ENCODE data around the gene ADAMTSL4.
A peak's percentile ranks its signal among the peaks of the same experiment; 100 is the strongest.

The ADAMTSL4 gene

GRCh38 chr1:150558303-150558704, 9.1 kb downstream of the ADAMTSL4 start:
- no peaks in the 10 kb centered on the region for H3K9me3 ChIP-seq (ENCODE audit: control insufficient read depth, low read depth, low read length)
- no peaks in the 10 kb centered on the region for H3K27me3 ChIP-seq (ENCODE audit: control insufficient read depth, insufficient read depth, low read length)
- no peaks in the 10 kb centered on the region for H3K36me3 ChIP-seq (ENCODE audit: control insufficient read depth, low read depth, low read length)
- H3K9ac ChIP-seq (ENCODE audit: low read length) = no peak overlapping the region
- no peak overlapping the region for H3K27ac ChIP-seq (ENCODE audit: low read length)
- no peak overlapping the region for H3K4me3 ChIP-seq (ENCODE audit: low read length)
- H3K4me1 ChIP-seq (ENCODE audit: control insufficient read depth, low read depth, low read length) = peaks cover 21% of the 10 kb centered on the region

- H3K9me3 ChIP-seq (ENCODE audit: control insufficient read depth, low read depth, low read length) = no peaks in the 10 kb centered on the region
- H3K27ac ChIP-seq (ENCODE audit: low read length) = no peak overlapping the region
- no peaks in the 10 kb centered on the region for H3K36me3 ChIP-seq (ENCODE audit: control insufficient read depth, low read depth, low read length)
- H3K9ac ChIP-seq (ENCODE audit: low read length) = no peak overlapping the region
- peaks cover 28% of the 10 kb centered on the region for H3K4me1 ChIP-seq (ENCODE audit: control insufficient read depth, low read depth, low read length)
- H3K4me3 ChIP-seq (ENCODE audit: low read length) = no peak overlapping the region
- no peaks in the 10 kb centered on the region for H3K27me3 ChIP-seq (ENCODE audit: control insufficient read depth, insufficient read depth, low read length)
Observed at GRCh38 chr1:150558761-150559655, 9.8 kb downstream of the ADAMTSL4 start.

- Histone ChIP-seq H3K36me3 (ENCODE audit: control insufficient read depth, low read depth, low read length) (no peaks in the 10 kb centered on the region), H3K9me3 (ENCODE audit: control insufficient read depth, low read depth, low read length) (no peaks in the 10 kb centered on the region), H3K27me3 (ENCODE audit: control insufficient read depth, insufficient read depth, low read length) (no peaks in the 10 kb centered on the region), H3K4me1 (ENCODE audit: control insufficient read depth, low read depth, low read length) (peaks cover 28% of the 10 kb centered on the region), H3K4me3 (ENCODE audit: low read length) (no peak overlapping the region), H3K9ac (ENCODE audit: low read length) (no peak overlapping the region), H3K27ac (ENCODE audit: low read length) (no peak overlapping the region)
Observed at GRCh38 chr1:150559656-150560010, 10.4 kb downstream of the ADAMTSL4 start.

- H3K27me3 ChIP-seq (ENCODE audit: control insufficient read depth, insufficient read depth, low read length) = no peaks in the 10 kb centered on the region
- no peaks in the 10 kb centered on the region for H3K9me3 ChIP-seq (ENCODE audit: control insufficient read depth, low read depth, low read length)
- no peak overlapping the region for H3K27ac ChIP-seq (ENCODE audit: low read length)
- H3K4me1 ChIP-seq (ENCODE audit: control insufficient read depth, low read depth, low read length) = peaks cover 28% of the 10 kb centered on the region
- H3K9ac ChIP-seq (ENCODE audit: low read length) = no peak overlapping the region
- peak overlapping the region; percentile 78 for H3K4me3 ChIP-seq (ENCODE audit: low read length)
- H3K36me3 ChIP-seq (ENCODE audit: control insufficient read depth, low read depth, low read length) = no peaks in the 10 kb centered on the region
Observed at GRCh38 chr1:150560011-150560438, 10.8 kb downstream of the ADAMTSL4 start.

- H3K27ac ChIP-seq (ENCODE audit: low read length) = peak overlapping the region; percentile 87
- peak overlapping the region; percentile 78 for H3K4me3 ChIP-seq (ENCODE audit: low read length)
- no peaks in the 10 kb centered on the region for H3K27me3 ChIP-seq (ENCODE audit: control insufficient read depth, insufficient read depth, low read length)
- H3K9me3 ChIP-seq (ENCODE audit: control insufficient read depth, low read depth, low read length) = no peaks in the 10 kb centered on the region
- H3K4me1 ChIP-seq (ENCODE audit: control insufficient read depth, low read depth, low read length) = peaks cover 28% of the 10 kb centered on the region
- no peaks in the 10 kb centered on the region for H3K36me3 ChIP-seq (ENCODE audit: control insufficient read depth, low read depth, low read length)
- H3K9ac ChIP-seq (ENCODE audit: low read length) = peak overlapping the region; percentile 86
Observed at GRCh38 chr1:150560576-150561253, 11.5 kb downstream of the ADAMTSL4 start.

GRCh38 chr1:150561254-150561973, 12.2 kb downstream of the ADAMTSL4 start:
- no peaks in the 10 kb centered on the region for H3K9me3 ChIP-seq (ENCODE audit: control insufficient read depth, low read depth, low read length)
- peaks cover 30% of the 10 kb centered on the region for H3K4me1 ChIP-seq (ENCODE audit: control insufficient read depth, low read depth, low read length)
- peak overlapping the region; percentile 78 for H3K4me3 ChIP-seq (ENCODE audit: low read length)
- no peaks in the 10 kb centered on the region for H3K27me3 ChIP-seq (ENCODE audit: control insufficient read depth, insufficient read depth, low read length)
- H3K9ac ChIP-seq (ENCODE audit: low read length) = peak overlapping the region; percentile 86
- H3K36me3 ChIP-seq (ENCODE audit: control insufficient read depth, low read depth, low read length) = no peaks in the 10 kb centered on the region
- peak overlapping the region; percentile 87 for H3K27ac ChIP-seq (ENCODE audit: low read length)

- H3K9me3 ChIP-seq (ENCODE audit: control insufficient read depth, low read depth, low read length) = no peaks in the 10 kb centered on the region
- H3K9ac ChIP-seq (ENCODE audit: low read length) = peak overlapping the region; percentile 86
- H3K4me1 ChIP-seq (ENCODE audit: control insufficient read depth, low read depth, low read length) = peaks cover 36% of the 10 kb centered on the region
- no peaks in the 10 kb centered on the region for H3K27me3 ChIP-seq (ENCODE audit: control insufficient read depth, insufficient read depth, low read length)
- peak overlapping the region; percentile 78 for H3K4me3 ChIP-seq (ENCODE audit: low read length)
- H3K27ac ChIP-seq (ENCODE audit: low read length) = peak overlapping the region; percentile 87
- H3K36me3 ChIP-seq (ENCODE audit: control insufficient read depth, low read depth, low read length) = no peaks in the 10 kb centered on the region
Observed at GRCh38 chr1:150561974-150562445, 12.8 kb downstream of the ADAMTSL4 start.

- H3K4me3 ChIP-seq (ENCODE audit: low read length) = peak overlapping the region; percentile 78
Observed at GRCh38 chr1:150562446-150563339, 13.5 kb downstream of the ADAMTSL4 start.

GRCh38 chr1:150563340-150564038, 14.3 kb downstream of the ADAMTSL4 start:
- Histone ChIP-seq H3K9me3 (ENCODE audit: control insufficient read depth, low read depth, low read length) (no peaks in the 10 kb centered on the region), H3K9ac (ENCODE audit: low read length) (peak overlapping the region; percentile 86), H3K4me3 (ENCODE audit: low read length) (peak overlapping the region; percentile 78), H3K36me3 (ENCODE audit: control insufficient read depth, low read depth, low read length) (no peaks in the 10 kb centered on the region), H3K27me3 (ENCODE audit: control insufficient read depth, insufficient read depth, low read length) (no peaks in the 10 kb centered on the region), H3K4me1 (ENCODE audit: control insufficient read depth, low read depth, low read length) (peaks cover 51% of the 10 kb centered on the region), H3K27ac (ENCODE audit: low read length) (peak overlapping the region; percentile 87)

More at GRCh38 chr1:150562446-150563339, 13.5 kb downstream of the ADAMTSL4 start:
- H3K27ac ChIP-seq (ENCODE audit: low read length) = peak overlapping the region; percentile 87
- H3K27me3 ChIP-seq (ENCODE audit: control insufficient read depth, insufficient read depth, low read length) = no peaks in the 10 kb centered on the region
- H3K9ac ChIP-seq (ENCODE audit: low read length) = peak overlapping the region; percentile 86
- H3K36me3 ChIP-seq (ENCODE audit: control insufficient read depth, low read depth, low read length) = no peaks in the 10 kb centered on the region
- H3K9me3 ChIP-seq (ENCODE audit: control insufficient read depth, low read depth, low read length) = no peaks in the 10 kb centered on the region
- peaks cover 43% of the 10 kb centered on the region for H3K4me1 ChIP-seq (ENCODE audit: control insufficient read depth, low read depth, low read length)

All from iPS-18a (cell line).